HG02759 (cell line): ENCODE measurements around the gene TRMT44.
"Not testable (repeated sequence)": the region's sequence is repeated elsewhere in the genome, so short reads cannot be mapped to it uniquely, and the experiment has no call there.

Experiments used
- ATAC-seq: cut with Tn5 transposase; IDR thresholded peaks from one replicate; pipeline ENCODE4 v1.9.1; 2021; ENCODE audit warnings: mild to moderate bottlenecking, moderate library complexity; ENCODE audit not compliant: unreplicated experiment

TRMT44 gene

GRCh38 chr4:8467016-8467415 is 26.4 kb downstream of the TRMT44 start:
- ATAC-seq, result no peak

GRCh38 chr4:8468746-8469535 is 28.4 kb downstream of the TRMT44 start:
- ATAC-seq, result peak; percentile 77

- no peak for ATAC-seq
These were observed 29.0 kb downstream of the TRMT44 start for GRCh38 chr4:8469550-8469949.

- ATAC-seq, result no peak
These were observed 30.0 kb downstream of the TRMT44 start for GRCh38 chr4:8470451-8471024.

GRCh38 chr4:8471211-8471875 is 30.8 kb downstream of the TRMT44 start:
- ATAC-seq, result no peak

- no peak for ATAC-seq
These were observed 31.6 kb downstream of the TRMT44 start for GRCh38 chr4:8472158-8472688.

- no peak for ATAC-seq
These were observed 32.2 kb downstream of the TRMT44 start for GRCh38 chr4:8472689-8473197.

- ATAC-seq, result no peak
These were observed 32.8 kb downstream of the TRMT44 start for GRCh38 chr4:8473198-8473919.

GRCh38 chr4:8473920-8474590 is 33.5 kb downstream of the TRMT44 start:
- no peak for ATAC-seq

- no peak for ATAC-seq
These were observed 34.3 kb downstream of the TRMT44 start for GRCh38 chr4:8474856-8475255.

- no peak for ATAC-seq
These were observed 35.4 kb downstream of the TRMT44 start for GRCh38 chr4:8475751-8476575.

GRCh38 chr4:8477095-8477635 is 36.6 kb downstream of the TRMT44 start:
- ATAC-seq, result no peak

- no peak for ATAC-seq
These were observed 37.1 kb downstream of the TRMT44 start for GRCh38 chr4:8477676-8478075.

- ATAC-seq, result no peak
These were observed 37.8 kb downstream of the TRMT44 start for GRCh38 chr4:8478371-8478770.

- no peak for ATAC-seq
These were observed 38.5 kb downstream of the TRMT44 start for GRCh38 chr4:8478801-8479744.

- ATAC-seq, result no peak
These were observed 39.6 kb downstream of the TRMT44 start for GRCh38 chr4:8480221-8480620.

GRCh38 chr4:8486643-8487042 is 46.1 kb downstream of the TRMT44 start:
- not testable (repeated sequence) for ATAC-seq

- no peak for ATAC-seq
These were observed 48.3 kb downstream of the TRMT44 start for GRCh38 chr4:8488791-8489369.
